ENCODE results near the gene KCNJ8. TPM values are rescaled to one million over a fixed set of nuclear protein-coding genes. Genes with fewer than 3 reads are reported as not detected.
"Not testable (repeated sequence)": the region's sequence is repeated elsewhere in the genome, so short reads cannot be mapped to it uniquely, and the experiment has no call there.

Gene KCNJ8
- total RNA-seq, 1 donor from 2014 or later = 5.9 TPM

DNA sequence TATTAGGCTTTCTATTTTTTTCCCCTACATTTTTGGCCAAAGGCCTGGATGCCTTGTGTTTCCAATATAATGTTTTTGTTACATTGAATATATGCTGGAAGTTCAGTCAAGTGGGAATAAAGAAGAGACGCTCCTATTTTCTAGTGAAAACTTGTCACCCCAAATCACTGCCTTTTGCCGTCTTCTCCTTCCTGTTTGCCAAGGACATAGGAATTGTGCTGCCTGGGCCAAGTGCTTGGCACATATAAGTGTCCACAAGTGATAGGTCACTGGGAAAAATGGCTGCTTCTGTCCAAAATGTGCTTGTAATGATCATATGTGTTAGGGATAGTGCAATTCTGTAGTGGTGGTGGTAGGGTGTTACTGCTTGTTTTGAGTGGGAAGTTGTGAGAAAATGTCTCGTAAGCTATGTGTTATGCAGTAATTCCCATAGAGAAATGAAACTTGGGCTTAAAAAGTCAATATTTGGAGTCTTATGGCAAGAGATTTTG, 11.6 kb upstream of the KCNJ8 start:
- no peak for DNase-seq

DNA sequence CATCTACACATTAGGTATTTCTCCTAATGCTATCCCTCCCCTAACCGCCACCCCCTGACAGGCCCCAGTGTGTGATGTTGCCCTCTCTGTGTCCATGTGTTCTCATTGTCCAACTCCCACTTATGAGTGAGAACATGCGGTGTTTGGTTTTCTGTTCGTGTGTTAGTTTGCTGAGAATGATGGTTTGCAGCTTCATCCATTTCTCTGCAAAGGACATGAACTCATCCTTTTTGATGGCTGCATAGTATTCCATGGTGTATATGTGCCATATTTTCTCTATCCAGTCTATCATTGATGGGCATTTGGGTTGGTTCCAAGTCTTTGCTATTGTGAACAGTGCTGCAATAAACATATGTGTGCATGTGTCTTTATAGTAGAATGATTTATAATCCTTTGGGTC, 8.2 kb upstream of the KCNJ8 start:
- not testable (repeated sequence) for DNase-seq

DNA sequence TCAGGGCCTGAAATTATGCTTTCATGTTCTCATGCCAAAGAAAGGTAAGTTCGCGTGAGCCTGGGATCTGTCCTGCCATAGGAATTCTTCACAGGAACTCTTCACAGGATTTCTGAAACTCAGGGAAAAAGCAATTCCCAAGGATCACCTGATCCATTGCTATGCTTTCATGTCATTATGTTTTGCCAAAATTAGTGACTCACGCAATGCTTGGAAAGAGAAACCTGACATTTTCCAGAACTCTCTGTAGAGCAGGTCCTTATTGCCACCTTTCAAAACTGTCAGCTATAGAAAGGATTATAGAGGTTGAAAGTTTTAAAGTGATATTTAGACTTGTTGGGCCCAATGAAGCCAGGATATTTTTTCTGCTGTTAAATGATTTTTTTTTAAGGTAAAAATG, 6.3 kb upstream of the KCNJ8 start:
- DNase-seq = no peak

DNA sequence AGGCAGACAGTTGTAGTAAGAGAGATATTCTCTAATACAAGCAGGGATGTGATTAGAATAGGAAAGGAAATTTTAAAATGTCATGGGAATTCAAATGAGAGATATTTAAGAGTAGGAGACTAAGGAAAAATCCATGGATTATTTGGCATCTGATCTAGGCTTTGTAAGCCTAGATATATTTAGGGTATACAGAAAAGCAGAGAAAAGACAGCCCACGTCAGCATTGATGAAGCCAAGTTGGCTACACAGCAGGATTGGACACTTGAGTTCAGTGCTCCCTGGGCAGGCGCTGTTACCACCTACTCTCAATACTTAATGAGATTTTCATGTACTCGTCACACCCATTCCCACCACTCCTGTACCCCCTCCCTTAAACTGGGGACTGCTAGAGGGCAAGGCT, 1.7 kb upstream of the KCNJ8 start:
- DNase-seq = no peak

DNA sequence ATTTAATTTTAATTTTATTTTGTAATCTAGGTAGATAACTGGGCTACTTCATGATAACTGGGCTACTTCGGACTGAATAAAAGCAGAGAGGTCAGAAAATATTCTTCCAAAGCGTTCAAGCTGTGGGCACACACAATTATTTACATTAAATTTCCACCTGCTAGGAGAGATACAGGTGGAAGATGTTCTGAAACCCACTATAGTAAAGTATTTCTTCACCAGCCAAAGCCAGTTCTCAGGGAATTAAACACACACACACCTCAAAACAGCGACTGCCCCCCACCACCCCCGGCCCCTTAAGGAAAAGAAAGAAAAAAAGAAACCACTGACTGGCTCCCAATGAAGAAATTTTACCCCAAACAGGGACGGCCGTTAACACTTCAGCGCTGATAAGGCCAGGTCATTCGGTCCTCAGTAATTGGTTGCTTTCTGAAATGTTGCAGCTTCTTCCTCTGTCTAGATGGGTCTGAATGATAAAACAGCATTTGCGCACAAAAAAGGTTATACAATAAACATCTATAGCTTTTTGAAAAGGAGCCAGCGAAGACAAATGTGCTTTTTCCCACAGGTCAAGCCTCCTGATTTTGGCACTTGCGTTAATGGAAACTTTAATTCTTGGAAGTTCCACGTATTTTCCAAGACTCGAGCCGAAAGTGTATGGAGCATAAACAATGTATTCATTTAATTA, 771 bp upstream of the KCNJ8 start:
- no peak for DNase-seq

DNA sequence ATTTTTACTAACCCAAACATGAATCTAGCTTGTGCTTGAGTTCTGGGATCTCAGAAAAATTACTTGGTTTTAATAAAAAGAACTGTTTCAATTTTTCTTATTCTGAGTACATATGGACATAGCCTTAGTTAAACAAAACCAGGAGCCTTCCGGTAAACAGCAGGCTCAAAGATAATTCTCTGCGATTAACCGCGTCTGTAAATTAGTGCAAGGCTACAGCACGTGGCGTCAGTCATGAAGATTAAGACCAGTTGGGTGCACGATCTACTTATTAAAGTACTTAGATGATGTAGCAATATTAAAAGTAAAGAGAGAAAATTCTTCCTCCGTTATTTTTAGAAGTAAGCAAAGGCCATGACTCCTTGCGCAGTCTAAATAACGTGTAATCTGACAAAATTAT, 700 bp downstream of the KCNJ8 start:
- DNase-seq = no peak

DNA sequence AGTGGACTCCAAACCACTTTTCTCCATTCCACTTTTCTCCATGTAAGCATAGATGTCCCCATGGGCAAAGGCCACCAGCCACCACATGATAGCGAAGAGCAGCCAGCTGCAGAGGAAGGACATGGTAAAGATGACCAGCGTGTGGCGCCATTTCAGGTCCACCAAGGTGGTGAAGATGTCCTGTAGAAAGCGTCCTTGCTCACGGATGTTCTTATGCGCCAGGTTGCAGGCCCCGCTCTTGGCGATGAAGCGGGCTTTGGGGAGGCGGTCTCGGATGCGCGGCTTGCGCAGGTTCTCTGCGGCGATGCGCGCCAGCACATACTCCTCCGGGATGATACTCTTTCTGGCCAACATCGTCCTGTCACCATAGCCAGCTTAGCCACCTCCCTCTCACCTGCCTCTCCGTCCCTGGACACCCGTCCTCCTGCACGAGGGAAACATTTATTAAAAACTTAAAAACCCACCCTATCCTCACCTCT, 1.2 kb downstream of the KCNJ8 start:
- no peak for DNase-seq

DNA sequence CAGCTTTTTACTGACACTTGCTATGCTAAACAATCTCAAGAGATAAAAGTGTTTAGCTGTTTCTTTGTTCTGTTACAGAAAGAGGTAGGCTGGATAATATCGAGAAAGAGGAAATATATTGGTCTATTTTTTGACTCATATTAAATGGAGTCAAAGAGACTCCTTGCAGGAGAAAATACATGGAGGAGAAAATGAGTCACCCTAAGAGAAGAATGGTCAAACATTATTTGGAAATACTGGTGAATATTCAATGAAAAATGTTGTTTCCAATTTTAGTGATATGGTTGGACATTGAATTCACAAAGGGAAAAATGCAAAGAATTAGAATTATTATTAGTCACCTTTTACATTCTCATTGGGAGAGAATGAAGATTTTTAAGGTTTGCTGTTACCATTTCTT, 3.2 kb downstream of the KCNJ8 start:
- no peak for DNase-seq

DNA sequence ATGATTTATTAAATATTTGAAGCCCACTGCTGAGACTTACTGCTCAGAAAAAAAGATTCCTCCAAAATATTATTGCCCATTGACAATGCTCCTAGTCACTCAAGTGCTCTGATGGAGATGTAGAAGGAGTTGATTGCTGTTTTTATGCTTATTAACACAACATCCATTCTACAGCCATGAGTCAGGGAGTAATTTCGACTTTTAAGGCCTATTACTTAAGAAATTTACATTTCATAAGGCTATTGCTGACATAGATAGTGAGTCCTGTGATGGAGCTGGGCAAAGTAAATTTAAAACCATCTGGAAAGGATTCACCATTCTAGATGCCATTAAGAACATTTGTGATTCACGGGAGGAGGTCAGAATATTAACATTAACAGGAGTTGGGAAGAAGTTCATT, 5.2 kb downstream of the KCNJ8 start:
- DNase-seq = no peak

DNA sequence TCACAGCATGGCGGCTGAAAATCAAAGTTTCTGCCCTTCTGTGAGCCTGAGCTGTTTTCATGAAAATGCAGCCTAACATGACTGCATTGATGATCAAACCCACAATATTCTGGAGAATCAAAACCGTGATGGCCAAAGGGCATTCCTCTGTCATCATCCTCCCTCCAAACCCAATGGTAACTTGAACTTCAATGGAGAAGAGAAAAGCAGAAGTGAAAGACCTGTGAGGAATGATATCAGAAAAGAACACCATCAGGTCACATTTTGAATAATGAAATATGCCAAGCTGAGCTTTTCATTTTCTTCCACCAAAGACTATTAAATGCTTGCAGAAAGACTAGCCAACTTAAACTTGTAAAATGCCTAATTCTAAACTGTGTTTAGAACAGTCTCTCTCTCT, 8.1 kb downstream of the KCNJ8 start:
- DNase-seq = no peak

DNA sequence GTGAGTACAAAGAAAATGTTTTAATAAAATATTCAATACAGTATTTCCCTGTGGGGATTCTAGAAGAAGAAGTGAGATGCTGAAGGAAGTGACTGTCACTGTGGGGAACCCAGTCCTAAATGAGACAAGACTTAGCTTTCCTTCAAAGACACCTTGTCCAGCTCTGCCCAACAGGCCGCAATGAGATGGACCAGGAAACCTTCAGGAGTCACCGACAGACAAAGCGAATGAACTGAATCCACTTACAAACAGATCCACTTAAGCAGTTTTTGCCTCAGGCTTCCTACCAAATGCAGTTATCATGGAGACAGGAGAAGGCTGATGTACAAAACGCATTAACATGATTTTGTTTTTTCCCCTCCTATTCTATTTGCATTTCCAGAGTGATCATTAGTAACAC, 9.6 kb downstream of the KCNJ8 start:
- DNase-seq = no peak

DNA sequence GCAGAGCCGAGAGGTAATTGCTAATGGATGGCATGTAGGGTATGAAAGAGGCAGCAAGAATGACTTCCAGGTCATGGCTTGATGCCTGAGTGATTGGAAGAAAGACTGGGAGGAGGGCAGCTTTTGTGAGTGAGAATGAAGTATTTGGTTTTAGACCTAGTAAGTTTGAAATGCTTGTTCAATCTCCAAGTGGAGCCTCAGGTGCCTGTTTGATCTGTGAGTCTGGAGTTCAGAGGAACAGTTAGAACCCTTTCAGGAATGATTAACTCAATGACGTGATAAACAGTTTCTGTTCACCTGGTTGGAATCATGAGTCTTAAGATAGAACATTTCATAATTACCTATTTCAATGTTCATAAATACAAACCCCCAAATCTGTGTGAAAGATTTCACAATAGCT, 10.4 kb downstream of the KCNJ8 start:
- DNase-seq = no peak

DNA sequence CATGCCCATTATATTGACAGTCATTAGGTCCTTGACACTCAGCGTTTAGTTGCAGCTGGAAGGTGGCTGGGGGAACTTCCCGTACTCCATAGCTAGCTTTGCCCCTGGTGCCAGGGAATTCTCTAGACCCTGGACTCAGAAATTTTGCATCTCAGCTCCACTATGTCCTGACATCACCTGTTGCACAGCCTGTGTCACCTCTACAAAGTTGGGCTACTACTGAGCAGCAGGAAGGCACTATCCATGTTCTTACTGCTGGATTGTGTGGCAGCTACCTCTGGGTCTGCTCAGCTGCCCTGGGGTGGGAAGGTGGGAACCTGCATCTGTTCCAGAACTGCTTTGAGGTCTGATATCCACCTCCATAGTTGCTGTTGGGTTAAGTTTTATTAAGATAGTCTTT, 11.0 kb downstream of the KCNJ8 start:
- no peak for DNase-seq

DNA sequence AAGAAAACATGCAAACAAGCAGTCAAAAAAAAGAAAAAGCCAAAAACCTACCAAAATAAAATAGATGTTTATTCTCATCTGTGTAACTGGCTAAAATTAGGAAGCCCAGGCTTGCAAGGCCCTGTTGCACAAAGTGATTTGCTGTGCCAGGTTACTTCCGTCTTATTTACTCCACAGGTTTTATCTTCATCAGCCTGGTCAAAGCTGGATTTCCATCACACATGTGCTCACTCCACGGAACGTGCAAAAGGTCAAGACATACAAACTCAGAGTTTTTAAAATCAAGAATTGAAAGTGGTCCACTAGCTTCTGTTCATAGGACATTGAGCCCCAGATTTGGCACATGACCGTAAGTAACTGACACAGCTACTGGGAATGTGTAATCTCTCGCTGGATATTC, 14.8 kb downstream of the KCNJ8 start:
- DNase-seq = no peak

DNA sequence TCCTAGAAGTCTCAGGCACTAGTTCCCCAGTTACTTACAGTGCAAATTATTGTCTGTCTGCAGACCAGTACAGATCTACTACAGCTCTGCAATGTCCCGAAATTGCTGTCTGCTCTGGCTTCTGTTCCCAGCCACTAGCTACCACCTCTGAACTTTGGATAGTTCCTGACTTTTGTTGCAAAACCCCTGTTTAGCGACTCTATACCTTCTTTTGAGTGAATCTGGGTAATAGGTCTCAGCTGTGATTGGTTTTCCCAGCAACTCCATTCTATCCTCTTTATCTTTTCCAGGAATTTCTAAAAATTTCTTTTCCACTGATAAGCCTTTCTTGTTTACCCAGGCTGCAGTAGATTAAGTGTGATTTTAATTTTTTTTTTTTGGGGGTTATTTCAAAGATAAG, 16.8 kb downstream of the KCNJ8 start:
- no peak for DNase-seq

DNA sequence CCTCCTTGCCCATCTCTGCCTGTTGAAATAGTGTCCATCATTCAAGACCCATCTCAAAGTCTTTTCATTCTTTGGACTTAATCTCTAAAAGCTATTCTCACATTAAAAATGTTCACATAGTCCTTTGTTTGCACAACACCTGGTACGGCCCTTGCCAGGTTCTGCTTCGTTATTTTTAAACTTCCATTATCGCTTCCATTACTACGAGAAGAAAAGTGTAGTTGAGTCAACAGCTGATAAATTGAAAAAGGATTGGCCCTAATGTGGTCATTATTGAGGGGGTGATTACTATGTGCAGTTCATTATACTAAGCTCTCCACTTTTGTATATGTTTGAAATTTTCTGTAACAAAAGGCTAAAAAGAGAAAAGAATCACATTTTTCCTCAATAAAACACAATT, 17.8 kb downstream of the KCNJ8 start:
- DNase-seq = no peak

DNA sequence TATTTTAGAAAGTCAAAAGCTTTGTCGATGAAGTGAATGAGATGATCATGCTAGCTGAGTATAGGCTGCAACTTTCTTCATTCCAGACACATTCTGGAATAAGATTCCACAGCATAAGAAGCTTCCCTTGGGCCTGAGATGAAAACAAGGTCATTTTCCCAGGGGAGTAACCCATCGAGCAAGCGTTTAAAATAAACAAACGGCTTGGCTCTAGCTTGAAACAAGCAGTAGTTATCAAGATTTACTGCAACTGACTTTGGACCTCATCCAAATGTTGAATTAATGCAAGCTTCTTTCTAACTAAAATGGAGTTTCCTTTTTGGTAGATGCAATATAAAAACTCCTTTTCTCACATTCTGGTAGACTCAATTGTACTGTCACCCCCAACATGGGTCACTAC, 23.0 kb downstream of the KCNJ8 start:
- no peak for DNase-seq

DNA sequence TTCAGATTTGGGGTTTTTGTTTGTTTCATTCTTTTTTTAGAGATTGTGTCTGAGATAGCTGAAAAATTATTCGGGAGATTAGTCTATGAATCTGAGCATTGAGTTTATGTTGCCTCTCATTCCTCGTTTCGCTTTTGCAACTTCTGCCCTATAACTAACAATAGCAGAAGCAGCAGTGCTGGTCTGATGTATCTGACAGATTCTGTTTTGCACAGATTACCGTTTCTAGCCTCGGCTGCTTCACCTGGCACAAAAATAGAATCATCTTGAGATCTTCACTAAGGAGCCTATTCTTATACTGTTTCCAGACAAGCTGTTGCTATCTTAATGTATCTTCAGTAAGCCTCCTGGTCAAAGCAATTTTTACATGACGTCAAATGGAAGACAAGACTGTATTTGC, 29.2 kb downstream of the KCNJ8 start:
- no peak for DNase-seq

DNA sequence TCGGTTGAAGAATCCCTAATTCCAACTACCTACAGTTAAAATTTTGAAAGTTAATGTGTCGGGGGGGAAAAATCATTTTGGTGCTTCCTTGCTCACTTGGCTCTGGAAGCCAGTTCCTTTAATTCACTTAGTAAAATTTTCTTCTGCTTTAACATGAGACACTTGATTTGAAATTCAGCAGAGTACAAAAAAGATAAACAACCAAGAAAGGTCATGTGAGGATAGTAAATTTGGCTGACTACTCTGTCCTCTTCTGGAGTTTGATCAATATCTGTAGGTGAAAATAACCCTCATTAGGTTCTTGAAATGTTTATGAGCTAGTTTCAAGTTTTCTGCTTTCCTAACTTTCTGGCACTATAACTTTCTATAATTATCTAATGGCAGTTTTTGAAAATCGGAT, 43.4 kb downstream of the KCNJ8 start:
- DNase-seq = no peak

DNA sequence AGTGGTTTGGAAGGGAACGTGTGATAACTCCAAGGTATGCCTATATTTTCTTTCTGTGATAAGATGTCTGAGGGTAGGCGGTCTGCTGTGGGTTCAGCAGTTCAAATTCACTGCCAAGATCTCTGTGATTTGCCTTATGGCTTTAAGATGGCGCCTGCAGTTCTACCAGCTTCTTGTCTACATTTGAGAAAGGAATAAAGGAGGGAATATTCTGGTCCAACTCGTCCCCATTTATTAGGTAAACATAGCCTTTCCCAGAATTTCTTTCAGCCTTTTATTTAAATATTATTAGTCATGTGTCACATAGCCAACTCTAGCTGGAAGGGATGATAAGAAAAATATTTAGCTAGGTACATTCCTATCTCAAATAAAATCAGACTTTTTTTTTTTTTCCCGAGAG, 48.8 kb downstream of the KCNJ8 start:
- no peak for DNase-seq

DNA sequence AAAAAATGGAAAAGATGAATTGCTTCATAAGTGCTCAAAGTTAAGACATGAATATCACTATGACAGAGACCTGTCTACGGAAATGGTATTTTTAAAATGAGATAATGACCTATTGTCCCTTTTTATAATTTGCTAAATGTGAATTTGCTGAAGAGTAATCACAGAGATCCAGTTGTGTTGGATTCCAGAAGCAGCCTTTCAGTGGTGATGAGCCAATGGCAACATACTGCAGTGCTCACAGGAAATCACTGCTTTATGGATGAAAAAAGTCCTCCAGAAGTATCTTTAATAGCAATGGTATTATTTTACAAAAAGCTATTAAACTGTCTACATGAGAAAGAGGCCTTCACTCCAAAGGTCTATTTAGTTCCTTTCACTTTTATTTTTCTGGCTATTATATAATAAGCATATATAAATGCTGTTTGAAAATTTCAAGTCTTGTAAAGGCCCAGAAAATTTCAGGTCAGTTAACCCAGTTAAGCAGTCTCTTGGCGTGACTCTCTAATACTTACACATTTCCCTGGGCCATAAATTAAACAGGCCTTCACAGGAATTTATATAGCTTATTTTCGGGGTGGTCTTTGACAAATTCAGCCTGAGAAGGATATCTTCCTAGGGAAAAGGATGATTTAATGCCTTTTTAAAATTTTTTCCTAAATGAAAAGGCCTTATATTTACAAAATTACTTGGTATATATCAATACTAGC, 55.4 kb downstream of the KCNJ8 start:
- DNase-seq = no peak

DNA sequence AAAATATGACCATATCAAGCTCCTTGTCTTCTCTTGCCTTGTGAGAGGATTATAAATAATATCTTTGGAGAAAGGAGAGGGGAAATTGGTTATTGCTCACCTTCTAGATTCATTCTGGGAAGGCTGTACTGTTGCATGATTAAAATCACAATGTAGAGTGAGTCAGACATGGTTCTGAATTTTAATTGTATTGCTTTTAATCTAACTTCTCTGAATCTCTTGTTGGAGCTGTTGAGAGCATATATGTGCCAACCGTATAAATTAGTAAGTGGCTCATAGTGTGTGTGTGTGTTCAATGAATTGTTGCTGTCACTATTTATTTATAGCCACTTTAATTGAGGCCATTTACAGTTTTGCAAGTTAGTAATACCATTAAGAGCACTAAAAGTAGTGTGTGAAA, 56.1 kb downstream of the KCNJ8 start:
- no peak for DNase-seq

DNA sequence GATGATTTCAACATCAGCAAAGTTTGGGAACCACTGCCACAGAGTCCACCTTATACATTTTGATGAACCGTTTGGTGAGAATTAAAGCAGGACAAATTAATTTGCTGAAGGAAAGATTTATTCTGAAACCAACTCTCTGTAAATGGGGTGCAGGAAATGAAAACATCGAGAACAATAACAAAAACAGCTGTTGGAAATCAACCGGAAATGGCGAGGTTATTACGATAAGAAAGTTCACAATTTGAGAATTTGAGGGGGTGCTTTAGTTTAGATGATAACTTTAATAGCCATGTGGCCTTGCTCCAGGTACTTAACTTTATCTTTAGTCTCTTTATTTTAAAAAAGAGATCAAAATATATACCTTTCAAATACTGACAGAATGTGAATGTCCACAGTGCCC, 56.7 kb downstream of the KCNJ8 start:
- DNase-seq = no peak

DNA sequence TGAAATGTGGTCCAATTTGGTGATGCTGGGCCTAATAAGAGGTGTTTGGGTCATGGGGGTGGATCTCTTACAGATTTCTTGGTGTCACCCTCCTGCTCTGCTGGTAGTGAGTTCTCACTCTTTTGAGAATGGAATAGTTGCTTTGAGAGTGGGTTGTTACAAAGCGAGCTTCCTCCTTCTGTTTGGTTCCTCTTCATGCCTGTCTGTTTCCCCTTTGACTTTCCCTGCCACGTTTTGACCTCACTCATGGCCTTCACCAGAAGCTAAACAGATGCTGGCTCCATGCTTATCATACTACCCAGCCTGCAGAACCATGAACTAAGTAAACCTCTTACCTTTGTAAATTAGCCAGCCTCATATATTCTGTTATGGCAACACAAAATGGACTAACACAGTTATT, 59.1 kb downstream of the KCNJ8 start:
- no peak for DNase-seq

Measured in occipital lobe (tissue), 2 donors.